ENCODE measurements around the gene PGA5. TPM values are rescaled to one million over a fixed set of nuclear protein-coding genes. Genes with fewer than 3 reads are reported as not detected.
"Not testable (repeated sequence)": the region's sequence is repeated elsewhere in the genome, so short reads cannot be mapped to it uniquely, and the experiment has no call there.

Gene PGA5
- not detected in 3 replicates for total RNA-seq
- long read RNA-seq, result 0 reads

- H3K27me3 Mint-ChIP-seq (ENCODE audit: low read depth); DNase-seq (ENCODE audit: low spot score); H3K27ac Mint-ChIP-seq (ENCODE audit: unreplicated experiment); H3K36me3 Mint-ChIP-seq (ENCODE audit: low read depth); H3K4me3 Mint-ChIP-seq (ENCODE audit: unreplicated experiment); H3K9me3 Mint-ChIP-seq (ENCODE audit: low read depth); H3K4me1 Mint-ChIP-seq (ENCODE audit: low read depth): not testable (repeated sequence)
Measured at GRCh38 chr11:61240875-61241274, at the start of gene PGA5. Gene PGA5 (plus strand): TSS chr11:61241175. CDS start chr11:61241227, 52 bp downstream.

DNA sequence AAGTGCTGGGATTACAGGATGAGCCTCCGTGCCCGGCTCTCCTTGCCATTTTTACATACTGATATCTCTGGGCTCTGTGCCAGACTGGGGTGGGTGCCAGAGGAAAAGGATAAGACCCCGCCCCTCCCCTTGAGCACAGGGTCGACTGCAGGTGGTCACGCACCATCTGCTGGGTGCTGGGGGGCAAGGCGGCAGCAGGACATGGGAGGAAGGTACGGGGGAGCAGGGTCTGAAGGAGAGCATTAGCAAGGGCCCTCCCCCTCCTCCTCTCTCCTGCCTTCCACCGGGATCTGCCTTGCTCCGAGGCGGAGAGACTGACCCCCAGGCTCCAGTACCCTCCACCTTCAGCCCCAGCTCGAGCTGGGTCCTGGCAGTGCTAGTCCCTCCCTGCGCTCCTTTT lies 47.4 kb upstream of the PGA5 start:
- TF ChIP-seq, protein P1, sequence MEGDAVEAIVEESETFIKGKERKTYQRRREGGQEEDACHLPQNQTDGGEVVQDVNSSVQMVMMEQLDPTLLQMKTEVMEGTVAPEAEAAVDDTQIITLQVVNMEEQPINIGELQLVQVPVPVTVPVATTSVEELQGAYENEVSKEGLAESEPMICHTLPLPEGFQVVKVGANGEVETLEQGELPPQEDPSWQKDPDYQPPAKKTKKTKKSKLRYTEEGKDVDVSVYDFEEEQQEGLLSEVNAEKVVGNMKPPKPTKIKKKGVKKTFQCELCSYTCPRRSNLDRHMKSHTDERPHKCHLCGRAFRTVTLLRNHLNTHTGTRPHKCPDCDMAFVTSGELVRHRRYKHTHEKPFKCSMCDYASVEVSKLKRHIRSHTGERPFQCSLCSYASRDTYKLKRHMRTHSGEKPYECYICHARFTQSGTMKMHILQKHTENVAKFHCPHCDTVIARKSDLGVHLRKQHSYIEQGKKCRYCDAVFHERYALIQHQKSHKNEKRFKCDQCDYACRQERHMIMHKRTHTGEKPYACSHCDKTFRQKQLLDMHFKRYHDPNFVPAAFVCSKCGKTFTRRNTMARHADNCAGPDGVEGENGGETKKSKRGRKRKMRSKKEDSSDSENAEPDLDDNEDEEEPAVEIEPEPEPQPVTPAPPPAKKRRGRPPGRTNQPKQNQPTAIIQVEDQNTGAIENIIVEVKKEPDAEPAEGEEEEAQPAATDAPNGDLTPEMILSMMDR (IDR thresholded peaks at IDR 0.05), result no peak
- H3K9me3 Mint-ChIP-seq (ENCODE audit: low read depth), result no peaks in the 10 kb centered on the region
- H3K27me3 Mint-ChIP-seq (ENCODE audit: low read depth), result peaks cover 20% of the 10 kb centered on the region
- H3K36me3 Mint-ChIP-seq (ENCODE audit: low read depth), result no peaks in the 10 kb centered on the region
- no peaks in the 10 kb centered on the region for H3K4me1 Mint-ChIP-seq (ENCODE audit: low read depth)
- DNase-seq (ENCODE audit: low spot score), result no peak
- H3K4me3 Mint-ChIP-seq (ENCODE audit: unreplicated experiment), result no peak overlapping the region
- no peak overlapping the region for H3K27ac Mint-ChIP-seq (ENCODE audit: unreplicated experiment)

DNA sequence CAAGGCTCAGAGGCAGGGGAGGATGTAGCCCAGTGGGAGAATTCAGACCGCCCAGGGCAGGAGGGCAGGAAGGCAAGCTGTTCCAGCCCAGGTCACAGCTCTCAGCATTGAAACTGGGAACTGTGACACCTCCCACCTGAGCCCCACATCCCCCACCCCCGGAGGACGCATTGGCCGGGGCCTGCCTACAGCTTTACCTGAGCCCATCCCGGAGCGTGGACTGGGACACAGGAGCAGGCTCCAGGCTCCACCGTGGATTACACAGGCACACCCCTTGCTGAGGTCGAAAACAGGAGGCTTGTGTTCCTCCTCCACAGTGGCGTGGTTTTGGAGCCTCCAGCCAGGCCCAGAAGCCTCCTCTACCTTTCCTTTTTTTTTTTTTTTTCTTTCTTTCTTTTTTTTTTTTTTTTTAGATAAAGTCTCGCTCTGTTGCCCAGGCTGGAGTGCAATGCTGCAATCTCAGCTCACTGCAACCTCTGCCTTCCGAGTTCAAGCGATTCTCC lies 46.8 kb upstream of the PGA5 start:
- no peak overlapping the region for H3K4me3 Mint-ChIP-seq (ENCODE audit: unreplicated experiment)
- H3K27me3 Mint-ChIP-seq (ENCODE audit: low read depth), result peaks cover 24% of the 10 kb centered on the region
- H3K9me3 Mint-ChIP-seq (ENCODE audit: low read depth), result peaks cover 4% of the 10 kb centered on the region
- H3K27ac Mint-ChIP-seq (ENCODE audit: unreplicated experiment), result no peak overlapping the region
- no peak for DNase-seq (ENCODE audit: low spot score)
- no peaks in the 10 kb centered on the region for H3K4me1 Mint-ChIP-seq (ENCODE audit: low read depth)
- TF ChIP-seq, protein P1 (IDR thresholded peaks at IDR 0.05), result no peak
- no peaks in the 10 kb centered on the region for H3K36me3 Mint-ChIP-seq (ENCODE audit: low read depth)

GRCh38 chr11:61194981-61195695 lies 45.8 kb upstream of the PGA5 start:
- no peak overlapping the region for H3K27ac Mint-ChIP-seq (ENCODE audit: unreplicated experiment)
- H3K9me3 Mint-ChIP-seq (ENCODE audit: low read depth), result peaks cover 6% of the 10 kb centered on the region
- TF ChIP-seq, protein P1 (IDR thresholded peaks at IDR 0.05), result no peak
- H3K27me3 Mint-ChIP-seq (ENCODE audit: low read depth), result peaks cover 26% of the 10 kb centered on the region
- no peaks in the 10 kb centered on the region for H3K36me3 Mint-ChIP-seq (ENCODE audit: low read depth)
- DNase-seq (ENCODE audit: low spot score), result no peak
- no peaks in the 10 kb centered on the region for H3K4me1 Mint-ChIP-seq (ENCODE audit: low read depth)
- no peak overlapping the region for H3K4me3 Mint-ChIP-seq (ENCODE audit: unreplicated experiment)

DNA sequence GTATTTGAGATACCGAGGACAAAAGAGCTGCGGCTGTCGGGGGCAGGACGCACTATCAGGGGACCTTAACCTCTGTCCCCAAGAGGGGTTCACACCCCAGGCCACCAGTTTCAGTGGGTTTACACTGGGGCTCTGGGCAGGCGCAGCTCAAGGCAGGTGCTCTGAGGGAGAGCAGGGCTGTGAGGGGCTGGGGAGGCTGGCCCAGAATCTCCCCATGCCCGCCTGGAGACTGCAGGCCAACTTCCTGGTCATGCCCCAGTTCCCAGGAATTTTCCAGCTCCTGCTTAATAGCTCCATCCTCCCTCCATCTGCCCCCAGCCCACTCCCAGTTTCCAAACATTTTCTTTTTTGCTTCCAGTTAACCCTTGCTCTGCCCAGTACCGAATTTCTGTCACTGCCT lies 45.3 kb upstream of the PGA5 start:
- Mint-ChIP-seq H3K27ac (ENCODE audit: unreplicated experiment) (no peak overlapping the region), H3K4me1 (ENCODE audit: low read depth) (no peaks in the 10 kb centered on the region), H3K27me3 (ENCODE audit: low read depth) (peaks cover 29% of the 10 kb centered on the region), H3K4me3 (ENCODE audit: unreplicated experiment) (no peak overlapping the region), H3K9me3 (ENCODE audit: low read depth) (peaks cover 6% of the 10 kb centered on the region), H3K36me3 (ENCODE audit: low read depth) (no peaks in the 10 kb centered on the region)
- TF ChIP-seq, protein P1 (IDR thresholded peaks at IDR 0.05), result no peak
- no peak for DNase-seq (ENCODE audit: low spot score)

GRCh38 chr11:61198361-61198760 lies 42.6 kb upstream of the PGA5 start:
- Mint-ChIP-seq H3K27ac (ENCODE audit: unreplicated experiment) (no peak overlapping the region), H3K27me3 (ENCODE audit: low read depth) (peaks cover 43% of the 10 kb centered on the region), H3K4me3 (ENCODE audit: unreplicated experiment) (no peak overlapping the region), H3K4me1 (ENCODE audit: low read depth) (no peaks in the 10 kb centered on the region), H3K9me3 (ENCODE audit: low read depth) (peaks cover 6% of the 10 kb centered on the region), H3K36me3 (ENCODE audit: low read depth) (no peaks in the 10 kb centered on the region)
- DNase-seq (ENCODE audit: low spot score), result no peak
- TF ChIP-seq, protein P1 (IDR thresholded peaks at IDR 0.05), result no peak

All from chondrocyte (in vitro differentiated cells).